GM21381 (cell line): ENCODE data around the gene RPL7A.

Experiments used
- ATAC-seq: cut with Tn5 transposase; IDR thresholded peaks from one replicate; pipeline ENCODE4 v1.9.1; 2021; ENCODE audit warnings: mild to moderate bottlenecking, moderate library complexity; ENCODE audit not compliant: unreplicated experiment

RPL7A gene

DNA sequence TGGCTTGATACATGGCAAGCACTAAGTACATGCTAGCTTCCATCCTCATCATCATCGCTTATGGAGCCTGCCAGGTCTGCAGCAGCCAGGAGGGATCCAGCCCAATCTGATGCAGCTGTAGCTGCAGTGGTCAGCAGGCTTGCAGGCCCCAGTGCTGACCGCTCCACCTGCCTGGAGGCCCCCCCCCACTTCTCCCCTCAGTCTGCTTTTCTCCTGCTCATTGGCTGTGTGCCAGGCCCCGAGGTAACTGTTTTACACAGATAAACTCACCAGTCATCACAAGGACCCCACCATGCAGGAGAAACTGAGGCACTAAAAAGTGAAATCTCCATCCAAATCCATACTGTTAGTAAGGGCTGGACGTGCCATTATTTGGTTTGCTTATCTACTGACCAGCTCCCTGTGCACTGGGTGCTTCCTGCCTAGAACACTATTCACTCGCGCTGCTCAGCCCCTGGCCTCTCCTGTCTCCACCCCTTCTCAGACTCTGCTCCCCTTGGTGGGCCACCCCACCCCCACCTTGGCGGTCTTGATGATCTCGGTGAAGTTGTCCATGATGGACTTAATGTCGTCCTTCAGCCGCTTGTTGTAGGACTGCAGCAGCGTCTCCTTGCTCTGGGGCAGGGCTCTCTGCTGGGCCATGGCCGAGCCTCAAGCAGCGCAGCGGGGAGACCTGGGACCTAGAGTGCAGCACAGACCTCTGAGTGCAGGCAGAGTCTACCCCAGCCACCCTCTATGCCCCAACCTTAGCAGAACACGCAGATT, 1.8 kb upstream of the RPL7A start:
- ATAC-seq: no peak

- ATAC-seq: peak; percentile 36
Measured at GRCh38 chr9:133347515-133347984, 468 bp upstream of the RPL7A start.

GRCh38 chr9:133348718-133349573, 928 bp downstream of the RPL7A start:
- no peak for ATAC-seq

GRCh38 chr9:133349965-133350616, 2.1 kb downstream of the RPL7A start:
- ATAC-seq: no peak

DNA sequence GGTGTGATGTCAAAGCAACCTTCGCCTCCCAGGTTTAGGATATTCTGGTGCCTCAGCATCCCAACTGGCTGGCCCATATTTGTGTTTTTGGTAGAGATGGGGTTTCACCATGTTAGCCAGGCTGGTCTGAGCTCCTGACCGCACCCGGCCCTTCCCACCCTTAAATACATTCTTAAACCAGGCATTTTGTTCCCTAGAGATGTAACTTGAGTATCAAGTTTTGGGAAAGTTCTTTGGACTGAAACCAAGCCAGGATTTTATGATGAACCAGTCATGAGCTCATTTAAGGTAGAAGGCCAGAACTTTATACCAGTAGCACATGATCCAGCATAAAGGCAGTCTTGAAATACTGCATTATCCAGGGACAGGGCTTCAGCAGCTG, 3.5 kb downstream of the RPL7A start:
- ATAC-seq: no peak

- ATAC-seq: no peak
Measured at GRCh38 chr9:133351908-133352634, 4.1 kb downstream of the RPL7A start.

DNA sequence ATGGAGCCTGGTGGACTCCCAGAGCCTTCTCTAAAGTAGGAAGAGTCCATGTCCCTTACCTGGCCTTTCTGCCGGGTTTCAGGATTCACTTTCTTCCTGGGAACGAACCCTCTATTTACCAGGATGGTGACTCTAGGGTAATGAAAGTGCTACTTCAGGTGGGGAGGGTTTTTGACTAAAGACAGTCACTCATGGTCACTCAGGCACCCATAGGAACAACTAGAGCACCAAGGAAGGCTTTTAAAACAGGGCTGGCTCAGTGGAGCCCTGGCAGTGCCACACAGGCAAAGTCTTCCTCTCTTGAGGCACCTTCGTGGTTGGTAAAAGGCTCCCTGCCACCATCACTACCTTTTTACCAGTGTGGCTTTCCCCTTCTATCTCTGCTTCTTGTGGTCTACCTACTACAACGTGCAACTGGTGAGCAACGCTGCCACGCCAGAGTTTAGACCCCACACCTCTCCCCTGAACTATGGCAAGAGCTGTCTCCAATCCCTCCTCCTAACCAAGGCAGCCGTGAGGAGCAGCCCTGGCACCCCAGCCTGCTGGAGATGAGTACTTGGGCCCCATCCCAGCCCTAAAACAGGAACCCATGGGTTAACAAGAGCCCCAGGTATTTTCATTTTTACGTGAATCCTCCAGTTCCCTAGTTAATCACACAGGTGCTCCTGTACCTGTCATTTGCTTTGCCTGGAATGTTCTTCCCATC, 4.8 kb downstream of the RPL7A start:
- no peak for ATAC-seq

GRCh38 chr9:133353548-133353947, 5.5 kb downstream of the RPL7A start:
- ATAC-seq: no peak

DNA sequence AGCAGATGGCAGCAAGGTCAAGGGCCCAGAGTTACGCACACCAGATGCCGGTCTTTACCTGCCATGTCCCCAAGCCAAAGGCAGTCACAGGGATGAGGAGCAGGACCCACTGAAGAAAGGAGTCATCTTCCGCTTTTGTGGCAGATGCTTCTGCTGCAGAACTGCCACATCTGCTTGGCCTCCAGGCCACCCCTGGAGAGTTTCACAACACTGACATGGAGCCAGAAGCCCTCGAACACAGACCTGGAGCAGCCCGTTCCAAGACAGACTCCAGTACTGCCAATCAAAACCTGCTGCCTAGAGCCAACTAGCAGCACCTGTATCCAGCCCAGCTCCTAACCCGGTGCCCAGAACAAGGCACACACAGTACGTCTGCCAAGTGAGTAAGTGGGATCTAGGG, 6.7 kb downstream of the RPL7A start:
- no peak for ATAC-seq

- ATAC-seq: peak; percentile 32
Measured at GRCh38 chr9:133355881-133356357, 7.9 kb downstream of the RPL7A start.

DNA sequence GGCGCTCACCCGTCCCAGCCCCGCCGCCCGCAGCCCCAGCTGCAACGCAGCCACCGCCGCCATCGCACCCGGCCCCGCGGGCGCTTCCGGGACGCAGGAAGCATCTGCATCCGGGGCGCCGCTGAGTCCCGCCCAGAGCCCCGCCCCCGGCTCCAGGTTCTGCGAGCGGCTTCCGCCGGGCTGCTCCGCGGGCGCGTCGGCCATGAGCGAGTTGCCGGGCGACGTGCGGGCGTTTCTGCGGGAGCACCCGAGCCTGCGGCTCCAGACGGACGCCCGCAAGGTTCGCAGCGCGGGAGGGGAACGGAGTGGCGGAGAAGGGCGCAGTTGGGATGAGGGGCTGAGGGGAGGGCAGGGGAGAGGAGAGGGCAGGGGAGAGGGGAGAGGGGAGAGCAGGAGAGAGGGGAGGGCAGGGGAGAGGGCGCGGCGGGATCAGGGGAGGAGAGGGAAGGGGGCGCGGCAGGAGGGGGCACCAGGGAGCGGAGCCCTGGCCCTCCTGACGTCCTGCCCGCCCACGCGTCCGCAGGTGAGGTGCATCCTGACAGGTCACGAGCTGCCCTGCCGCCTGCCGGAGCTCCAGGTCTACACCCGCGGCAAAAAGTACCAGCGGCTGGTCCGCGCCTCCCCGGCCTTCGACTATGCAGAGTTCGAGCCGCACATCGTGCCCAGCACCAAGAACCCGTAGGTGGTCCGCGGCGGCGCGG, 8.5 kb downstream of the RPL7A start, which contains the start of the genes SURF1 and SURF2:
Gene SURF1 (minus strand): TSS at position 97 of the 701 bp plus-strand sequence. CDS start 34 bp downstream, at position 63.
Gene SURF2 (plus strand): TSS at position 160 of the 701 bp plus-strand sequence. CDS start 43 bp downstream, at position 203.
- ATAC-seq: peak; percentile 63

DNA sequence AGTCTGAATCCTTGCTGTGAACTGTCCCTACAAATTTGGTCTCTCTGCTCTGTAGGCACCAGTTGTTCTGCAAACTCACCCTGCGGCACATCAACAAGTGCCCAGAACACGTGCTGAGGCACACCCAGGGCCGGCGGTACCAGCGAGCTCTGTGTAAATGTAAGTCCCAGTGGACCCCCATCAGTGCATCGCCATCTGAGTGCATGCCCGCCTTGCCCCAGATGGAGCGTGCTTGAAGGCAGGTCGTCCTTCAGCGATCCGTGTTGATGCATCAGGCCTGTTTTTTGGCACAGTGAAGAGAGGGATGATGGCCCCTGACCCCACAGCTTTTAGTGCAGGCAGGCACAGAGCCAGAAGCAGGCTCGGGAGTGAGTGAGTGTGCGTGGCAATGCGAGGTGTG, 9.6 kb downstream of the RPL7A start:
- no peak for ATAC-seq

- no peak for ATAC-seq
Measured at GRCh38 chr9:133359399-133360175, 11.6 kb downstream of the RPL7A start.

GRCh38 chr9:133360400-133361393, 12.7 kb downstream of the RPL7A start:
- ATAC-seq: no peak

GRCh38 chr9:133361507-133362092, 13.6 kb downstream of the RPL7A start:
- no peak for ATAC-seq

GRCh38 chr9:133362359-133363044, 14.5 kb downstream of the RPL7A start:
- no peak for ATAC-seq
